SU-DHL-6 (cell line): ENCODE data around the gene GSK3A.

Experiments
- H2AFZ ChIP-seq: fragments of 200-600 bp; sonication (generic); 2 replicates; pipeline ENCODE4 v1.6.1; 2014; ENCODE audit warnings: low read depth, mild to moderate bottlenecking, moderate library complexity, mixed read lengths, antibody characterized with exemption, low read length; ENCODE audit not compliant: severe bottlenecking
- H3F3A ChIP-seq: fragments of 200-600 bp; shearing (Covaris generic); 2 replicates; pipeline ENCODE4 v1.6.0; 2016; ENCODE audit warnings: antibody characterized with exemption, mild to moderate bottlenecking; ENCODE audit not compliant: insufficient read depth
- H3K27ac ChIP-seq: fragments of 200-600 bp; sonication (generic); 2 replicates; pipeline ENCODE4 v1.5.1; 2016; ENCODE audit warnings: low read depth, mild to moderate bottlenecking, low read length, moderate library complexity, mixed read lengths
- H3K27me3 ChIP-seq: fragments of 200-600 bp; sonication (generic), shearing (Covaris generic); 2 replicates; pipeline ENCODE4 v1.6.0; 2014; ENCODE audit warnings: mild to moderate bottlenecking, low read length
- H3K36me3 ChIP-seq: fragments of 200-600 bp; sonication (generic); 2 replicates; pipeline ENCODE4 v1.6.1; 2014; ENCODE audit warnings: mild to moderate bottlenecking, low read length, mixed read lengths
- H3K4me2 ChIP-seq: fragments of 300-600, 200-600 bp; shearing (Covaris generic), sonication (generic); 2 replicates; pipeline ENCODE4 v1.6.0; 2014; ENCODE audit warnings: low read length, low read depth, mild to moderate bottlenecking; ENCODE audit not compliant: poor library complexity, severe bottlenecking
- H3K4me3 ChIP-seq: fragments of 200-600 bp; sonication (generic); 2 replicates; pipeline ENCODE4 v1.5.1; 2014; ENCODE audit warnings: antibody characterized with exemption, low read length, mild to moderate bottlenecking, mixed read lengths; ENCODE audit not compliant: insufficient read depth, poor library complexity, severe bottlenecking
- H3K79me2 ChIP-seq: fragments of 200-600 bp; sonication (generic); 2 replicates; pipeline ENCODE4 v1.6.1; 2014; ENCODE audit warnings: mild to moderate bottlenecking, low read length, moderate library complexity; ENCODE audit not compliant: insufficient read depth
- H3K9ac ChIP-seq: fragments of 200-600 bp; sonication (generic); 2 replicates; pipeline ENCODE4 v1.7.0; 2014; ENCODE audit warnings: mild to moderate bottlenecking, low read length
- H3K9me2 ChIP-seq: fragments of 200-600 bp; sonication (generic); replicated peaks from 2 replicates; pipeline ENCODE4 v1.6.1; 2014; ENCODE audit warnings: low read length; ENCODE audit not compliant: insufficient read depth
- H3K9me3 ChIP-seq: fragments of 200-600 bp; sonication (generic); 2 replicates; pipeline ENCODE4 v1.6.1; 2014; ENCODE audit warnings: low read length, mixed read lengths; ENCODE audit not compliant: insufficient read depth
- H4K20me1 ChIP-seq: fragments of 200-600 bp; sonication (generic); 2 replicates; pipeline ENCODE4 v1.6.1; 2014; ENCODE audit warnings: low read depth, mild to moderate bottlenecking, antibody characterized with exemption, low read length, moderate library complexity, mixed read lengths
- EZH2phosphoT487 ChIP-seq: fragments of 200-600 bp; sonication (generic), shearing (Covaris generic); conservative IDR thresholded peaks from 2 replicates; pipeline ENCODE4 v1.6.1; 2018; ENCODE audit warnings: mild to moderate bottlenecking, antibody characterized with exemption, low read length, moderate library complexity, mixed read lengths
- TF ChIP-seq, protein P1 (sequence below): fragments of 200-600 bp; sonication (generic); IDR thresholded peaks from one replicate; pipeline ENCODE4 v1.5.1; 2017; ENCODE audit warnings: antibody characterized with exemption, mild to moderate bottlenecking, low read length, moderate library complexity; ENCODE audit not compliant: insufficient read depth, poor library complexity, severe bottlenecking

The GSK3A gene

DNA sequence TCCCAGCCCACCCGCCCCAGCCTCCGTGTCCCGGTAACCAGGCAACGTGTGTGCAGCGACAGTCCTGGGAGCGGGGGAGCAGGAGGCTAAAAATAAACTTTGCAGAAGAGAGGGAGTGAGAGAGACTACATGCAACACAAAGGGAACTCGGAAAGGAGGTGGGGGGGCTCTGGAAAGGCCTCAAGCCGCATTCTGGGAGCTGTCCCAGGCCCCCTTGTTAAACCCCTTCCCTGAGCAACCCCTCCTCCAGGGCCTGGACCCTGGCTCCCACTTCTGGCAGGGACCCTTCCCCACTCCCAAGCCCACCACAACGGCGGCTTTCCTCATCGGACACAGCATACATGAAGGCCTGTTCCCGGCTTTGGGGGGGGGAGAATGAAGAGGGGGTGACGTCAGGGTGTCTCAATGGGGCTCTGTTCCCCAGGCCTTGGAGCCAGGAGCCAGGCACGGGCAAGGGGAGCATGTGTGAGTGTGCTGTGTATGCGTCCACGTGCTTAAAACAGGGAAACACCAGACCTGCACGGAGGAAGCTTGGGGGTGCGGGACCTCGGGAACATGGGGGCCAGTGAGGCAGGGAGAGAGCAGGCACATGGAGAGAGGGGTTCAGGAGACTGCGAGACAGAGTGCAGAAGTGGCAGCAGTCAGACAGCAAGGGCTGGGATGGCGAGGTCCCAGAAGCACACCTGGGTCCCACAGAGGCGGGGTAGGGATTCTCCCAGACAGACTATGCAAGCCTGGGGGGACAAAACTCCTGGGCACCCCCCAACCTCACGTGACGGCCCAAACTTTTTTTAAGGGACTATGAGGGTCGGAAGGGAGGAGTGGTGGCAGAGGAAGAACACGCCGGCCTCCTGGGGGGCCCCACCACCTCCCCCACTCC is 10.2 kb upstream of the GSK3A start:
- no peak overlapping the region for H2AFZ ChIP-seq

DNA sequence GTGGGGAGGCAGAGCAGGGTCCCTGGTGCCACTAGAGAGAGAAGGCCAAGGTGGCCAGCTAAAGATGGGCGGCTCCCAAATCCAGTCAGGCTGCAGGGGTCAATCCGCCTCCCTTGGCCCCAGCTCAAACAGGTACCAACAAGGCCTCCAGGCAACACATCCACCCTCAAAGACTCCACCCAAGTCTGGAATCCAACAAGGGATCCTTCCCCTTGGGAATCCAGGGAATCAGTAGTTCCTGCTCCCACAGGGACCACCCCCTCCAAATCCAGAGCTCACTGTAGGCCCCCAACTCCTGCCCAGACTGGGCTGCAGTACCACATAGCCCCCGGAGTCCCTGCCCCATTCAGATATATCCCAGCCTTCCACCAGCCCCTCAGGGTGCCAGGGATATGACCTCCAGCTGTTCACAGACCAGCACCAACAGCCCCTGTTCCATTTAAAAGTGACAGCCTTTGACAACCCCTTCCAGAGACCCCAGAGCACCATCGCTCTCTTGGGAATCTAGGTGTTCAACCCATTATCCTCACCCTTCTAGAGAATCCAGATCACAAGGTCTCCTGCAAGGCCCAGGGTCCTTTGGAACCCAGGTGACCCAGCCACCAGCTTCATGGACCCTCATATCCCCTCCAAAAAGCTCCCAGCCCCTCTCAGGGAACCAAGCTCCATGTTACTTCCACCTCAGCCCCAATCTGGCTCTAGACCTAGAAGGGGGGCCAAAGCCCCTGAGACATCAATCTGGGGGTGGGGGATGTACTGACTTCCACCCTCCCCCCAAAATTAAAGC is 9.4 kb upstream of the GSK3A start:
- Histone ChIP-seq H3F3A (peaks cover 15% of the 10 kb centered on the region; the same call in 1 of the 2 replicates), H3K9ac (no peak overlapping the region), H3K9me3 (no peaks in the 10 kb centered on the region), H3K27me3 (no peaks in the 10 kb centered on the region), H4K20me1 (no peaks in the 10 kb centered on the region), H3K4me2 (no peak overlapping the region), H3K4me3 (no peak overlapping the region), H3K27ac (no peak overlapping the region), H3K9me2 (no peaks in the 10 kb centered on the region), H3K36me3 (no peaks in the 10 kb centered on the region), H3K79me2 (peaks cover 15% of the 10 kb centered on the region; the same call in 1 of the 2 replicates), H2AFZ (no peak overlapping the region)
- no peak for TF ChIP-seq EZH2phosphoT487
- TF ChIP-seq, protein P1, sequence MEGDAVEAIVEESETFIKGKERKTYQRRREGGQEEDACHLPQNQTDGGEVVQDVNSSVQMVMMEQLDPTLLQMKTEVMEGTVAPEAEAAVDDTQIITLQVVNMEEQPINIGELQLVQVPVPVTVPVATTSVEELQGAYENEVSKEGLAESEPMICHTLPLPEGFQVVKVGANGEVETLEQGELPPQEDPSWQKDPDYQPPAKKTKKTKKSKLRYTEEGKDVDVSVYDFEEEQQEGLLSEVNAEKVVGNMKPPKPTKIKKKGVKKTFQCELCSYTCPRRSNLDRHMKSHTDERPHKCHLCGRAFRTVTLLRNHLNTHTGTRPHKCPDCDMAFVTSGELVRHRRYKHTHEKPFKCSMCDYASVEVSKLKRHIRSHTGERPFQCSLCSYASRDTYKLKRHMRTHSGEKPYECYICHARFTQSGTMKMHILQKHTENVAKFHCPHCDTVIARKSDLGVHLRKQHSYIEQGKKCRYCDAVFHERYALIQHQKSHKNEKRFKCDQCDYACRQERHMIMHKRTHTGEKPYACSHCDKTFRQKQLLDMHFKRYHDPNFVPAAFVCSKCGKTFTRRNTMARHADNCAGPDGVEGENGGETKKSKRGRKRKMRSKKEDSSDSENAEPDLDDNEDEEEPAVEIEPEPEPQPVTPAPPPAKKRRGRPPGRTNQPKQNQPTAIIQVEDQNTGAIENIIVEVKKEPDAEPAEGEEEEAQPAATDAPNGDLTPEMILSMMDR, result no peak

More for the DNA sequence above, 10.2 kb upstream of the GSK3A start:
- TF ChIP-seq EZH2phosphoT487, result no peak
- TF ChIP-seq, protein P1, result no peak
- no peaks in the 10 kb centered on the region for H3K9me3 ChIP-seq
- H3K79me2 ChIP-seq, result peaks cover 15% of the 10 kb centered on the region; the same call in 1 of the 2 replicates
- peaks cover 15% of the 10 kb centered on the region; the same call in 1 of the 2 replicates for H3F3A ChIP-seq
- no peaks in the 10 kb centered on the region for H3K9me2 ChIP-seq
- no peaks in the 10 kb centered on the region for H4K20me1 ChIP-seq
- peak overlapping the region; percentile 42 for H3K27ac ChIP-seq
- peak overlapping the region; percentile 54 for H3K4me2 ChIP-seq
- peak overlapping the region; percentile 96 for H3K4me3 ChIP-seq
- no peaks in the 10 kb centered on the region for H3K36me3 ChIP-seq
- peak overlapping the region; percentile 98 for H3K9ac ChIP-seq
- H3K27me3 ChIP-seq, result no peaks in the 10 kb centered on the region

DNA sequence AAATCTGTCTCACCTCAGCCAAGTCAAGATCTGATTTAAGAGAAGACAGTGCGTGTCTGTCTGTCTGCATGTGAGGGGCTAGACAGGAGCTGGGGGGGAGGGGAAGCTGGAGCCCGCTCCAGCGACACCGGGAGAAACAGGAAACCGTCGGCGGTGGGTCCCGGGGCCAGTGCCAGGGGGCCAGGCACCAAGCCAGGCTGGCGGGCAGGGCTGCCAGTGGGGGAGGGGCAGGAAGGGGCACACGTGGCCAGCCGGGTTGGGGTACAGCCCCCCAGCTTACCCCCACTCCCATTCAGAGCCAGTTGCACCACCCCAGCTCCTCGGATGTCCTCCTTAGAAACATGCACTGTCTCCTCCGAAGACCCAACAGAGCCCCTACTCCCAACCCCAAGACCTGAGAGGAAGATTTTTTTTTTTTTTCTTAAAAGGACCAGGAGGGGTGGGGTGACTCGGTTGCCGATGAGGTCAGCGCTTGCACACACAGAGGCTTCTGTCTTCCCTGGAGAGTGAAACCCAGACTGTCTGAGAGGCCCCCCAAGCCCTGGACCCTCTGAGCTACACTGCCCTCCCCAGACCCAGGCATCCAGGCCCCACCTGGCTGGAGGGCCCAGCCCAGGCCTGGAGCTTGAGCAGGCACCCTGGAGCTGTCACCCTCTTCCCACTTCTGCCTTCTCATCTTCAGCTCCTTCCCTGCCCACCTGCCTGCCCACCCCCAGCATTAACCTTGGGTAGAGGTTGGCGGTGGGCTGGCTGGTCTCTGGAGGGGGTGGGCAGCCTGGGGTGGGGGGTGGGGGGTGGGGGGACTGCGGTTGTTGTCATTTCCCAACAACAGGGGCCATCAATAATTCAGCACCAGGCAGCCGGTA is 8.5 kb upstream of the GSK3A start:
- Histone ChIP-seq H3K4me2 (no peak overlapping the region), H3K79me2 (peaks cover 15% of the 10 kb centered on the region; the same call in 1 of the 2 replicates), H3K27ac (no peak overlapping the region), H4K20me1 (no peaks in the 10 kb centered on the region), H3K4me3 (no peak overlapping the region), H2AFZ (no peak overlapping the region), H3F3A (peaks cover 15% of the 10 kb centered on the region; the same call in 1 of the 2 replicates), H3K36me3 (no peaks in the 10 kb centered on the region), H3K9me3 (no peaks in the 10 kb centered on the region), H3K27me3 (no peaks in the 10 kb centered on the region), H3K9me2 (no peaks in the 10 kb centered on the region), H3K9ac (no peak overlapping the region)
- TF ChIP-seq, protein P1, result no peak
- no peak for TF ChIP-seq EZH2phosphoT487
